Mucosa of descending colon (tissue), 3 donors: ENCODE results near the gene UNC13B. TPM values are rescaled to one million over a fixed set of nuclear protein-coding genes. Genes with fewer than 3 reads are reported as not detected.

Experiments used
- ATAC-seq: fragments of 200-7000 bp; cut with Tn5 transposase; one replicate; pipeline ENCODE4 v1.9.1; 2020; ENCODE audit warnings: mild to moderate bottlenecking, moderate library complexity
- DNase-seq, 3 donors: peaks; one replicate each; pipeline ENCODE4 v3.0.0-alpha.2; 2020
- H3K36me3 ChIP-seq: fragments of 200-600 bp; one replicate; pipeline ENCODE4 v1.8.0; 2021; ENCODE audit warnings: low read depth, mild to moderate bottlenecking
- H3K4me1 ChIP-seq: fragments of 200-600 bp; one replicate; pipeline ENCODE4 v1.8.0; 2021; ENCODE audit warnings: low read depth, mild to moderate bottlenecking
- H3K4me3 ChIP-seq: fragments of 200-600 bp; one replicate; pipeline ENCODE4 v1.8.0; 2021; ENCODE audit warnings: mild to moderate bottlenecking
- H3K9me3 ChIP-seq: fragments of 200-600 bp; one replicate; pipeline ENCODE4 v1.8.0; 2021; ENCODE audit warnings: mild to moderate bottlenecking
- CTCF ChIP-seq: fragments of 200-600 bp; IDR thresholded peaks from one replicate; pipeline ENCODE4 v1.8.0; 2022; ENCODE audit warnings: antibody characterized with exemption, mild to moderate bottlenecking
- intact Hi-C, 2 donors: fragments of 100-400 bp; cut with DNase I in 1 of 2; cut with micrococcal nuclease in 1 of 2; formaldehyde crosslinking; loops; one replicate each; pipeline versions ENCODE4 v1.11.0 to v1.11.1; 2022; cut with DNase I, micrococcal nuclease
- total RNA-seq, 3 donors: library from RNA; stranded (reverse); fragmentation: NEBNext Ultra II Directional in 2 of 3; extraction: Animal tissue kit (Norgen Biotek cat#: 25700) in 2 of 3; gene quantifications; one replicate each; pipeline versions ENCODE4 v1.2.1 to v1.2.4, GENCODE V29; 2021 to 2023
- donor health status: DM: no; HTN: no; CAD: no; lungs with moderate emphysema.
- donor health status: DM: no; HTN: no; CAD: no.
- donor health status: DM: no; HTN: yes; CAD: no.

Gene UNC13B
- total RNA-seq, 3 donors from 2014 or later: 42.9 to 68.2 (median 50.9) TPM

GRCh38 chr9:35422753-35423152 lies 260.9 kb downstream of the UNC13B start:
- no peak for TF ChIP-seq CTCF
- ATAC-seq: no peak
- no peaks in the 10 kb centered on the region for H3K9me3 ChIP-seq
- no peak for DNase-seq
- intact Hi-C loops: no loop called here
- H3K4me3 ChIP-seq: no peak overlapping the region
- no peaks in the 10 kb centered on the region for H3K4me1 ChIP-seq
- no peaks in the 10 kb centered on the region for H3K36me3 ChIP-seq

GRCh38 chr9:35423499-35423898 lies 261.7 kb downstream of the UNC13B start:
- Histone ChIP-seq H3K36me3 (no peaks in the 10 kb centered on the region), H3K4me1 (no peaks in the 10 kb centered on the region), H3K9me3 (no peaks in the 10 kb centered on the region), H3K4me3 (no peak overlapping the region)
- ATAC-seq (peak; percentile 66), DNase-seq (no peak)
- intact Hi-C loops: no loop called here
- TF ChIP-seq CTCF: no peak

GRCh38 chr9:35424356-35425352 lies 262.8 kb downstream of the UNC13B start:
- no peak for DNase-seq
- intact Hi-C loops: no loop called here
- Histone ChIP-seq H3K9me3 (no peaks in the 10 kb centered on the region), H3K4me1 (no peaks in the 10 kb centered on the region), H3K4me3 (no peak overlapping the region), H3K36me3 (no peaks in the 10 kb centered on the region)
- no peak for TF ChIP-seq CTCF
- no peak for ATAC-seq

- H3K9me3 ChIP-seq: no peaks in the 10 kb centered on the region
- H3K36me3 ChIP-seq: no peaks in the 10 kb centered on the region
- intact Hi-C loops: no loop called here
- DNase-seq: no peak
- H3K4me3 ChIP-seq: no peak overlapping the region
- no peak for TF ChIP-seq CTCF
- no peak for ATAC-seq
- no peaks in the 10 kb centered on the region for H3K4me1 ChIP-seq
Measured at GRCh38 chr9:35426627-35427026, 264.8 kb downstream of the UNC13B start.

GRCh38 chr9:35431467-35431866 lies 269.7 kb downstream of the UNC13B start:
- intact Hi-C loops: no loop called here
- no peak for ATAC-seq
- Histone ChIP-seq H3K9me3 (no peaks in the 10 kb centered on the region), H3K4me1 (no peaks in the 10 kb centered on the region), H3K36me3 (no peaks in the 10 kb centered on the region), H3K4me3 (no peak overlapping the region)
- no peak for TF ChIP-seq CTCF
- DNase-seq: no peak
